SK-N-SH treated with all-trans-retinoic acid at 6 μM for 48 hours (cell line): ENCODE measurements around the gene OR4D1.

Experiments
- ATAC-seq: fragments of 200-7000 bp; cut with Tn5 transposase; 3 replicates; pipeline ENCODE4 v1.9.1; 2020; ENCODE audit warnings: mild to moderate bottlenecking, moderate library complexity
- ARNTL ChIP-seq: fragments of 450-650 bp; formaldehyde crosslinking; IDR thresholded peaks from 2 replicates; pipeline ENCODE4 v1.5.0; 2020; ENCODE audit warnings: low read depth, mild to moderate bottlenecking, moderate library complexity, borderline replicate concordance
- BACH2 ChIP-seq: fragments of 250-450 bp; sonication (Bioruptor Pico); IDR thresholded peaks from 2 replicates; pipeline ENCODE4 v1.9.0; 2021; ENCODE audit warnings: mild to moderate bottlenecking, borderline replicate concordance
- CREB5 ChIP-seq: fragments of 250-450 bp; sonication (Bioruptor Pico); IDR thresholded peaks from 2 replicates; pipeline ENCODE4 v1.5.1; 2020; ENCODE audit warnings: low read depth, mild to moderate bottlenecking, moderate library complexity
- CSDC2 ChIP-seq: fragments of 250-450 bp; sonication (Bioruptor Pico); IDR thresholded peaks from 2 replicates; pipeline ENCODE4 v1.5.0; 2020; ENCODE audit warnings: mild to moderate bottlenecking, moderate library complexity
- ESRRG ChIP-seq: fragments of 250-450 bp; sonication (Bioruptor Pico); IDR thresholded peaks from 2 replicates; pipeline ENCODE4 v1.6.1; 2021; ENCODE audit warnings: mild to moderate bottlenecking
- GLIS3 ChIP-seq: fragments of 250-450 bp; sonication (Bioruptor Pico); IDR thresholded peaks from 2 replicates; pipeline ENCODE4 v1.5.0; 2020; ENCODE audit warnings: mild to moderate bottlenecking, moderate library complexity
- PATZ1 ChIP-seq: fragments of 250-450 bp; sonication (Bioruptor Pico); IDR thresholded peaks from 2 replicates; pipeline ENCODE4 v1.8.0; 2020; ENCODE audit warnings: mild to moderate bottlenecking, moderate library complexity, borderline replicate concordance
- PPARA ChIP-seq: fragments of 250-450 bp; sonication (Bioruptor Pico); IDR thresholded peaks from 2 replicates; pipeline ENCODE4 v1.5.0; 2020; ENCODE audit warnings: mild to moderate bottlenecking, borderline replicate concordance
- RARB ChIP-seq: fragments of 250-450 bp; sonication (Bioruptor Pico); IDR thresholded peaks from 2 replicates; pipeline ENCODE4 v1.8.0; 2021; ENCODE audit warnings: mild to moderate bottlenecking, moderate library complexity
- SNAI2 ChIP-seq: fragments of 250-450 bp; sonication (Bioruptor Pico); IDR thresholded peaks from 2 replicates; pipeline ENCODE4 v1.5.0; 2020; ENCODE audit warnings: mild to moderate bottlenecking, moderate library complexity
- TCF4 ChIP-seq: fragments of 250-450 bp; sonication (Bioruptor Pico); IDR thresholded peaks from 2 replicates; pipeline ENCODE4 v1.8.0; 2021; ENCODE audit warnings: mild to moderate bottlenecking, moderate library complexity, borderline replicate concordance
- TSHZ2 ChIP-seq: fragments of 250-450 bp; sonication (Bioruptor Pico); IDR thresholded peaks from 2 replicates; pipeline ENCODE4 v1.5.0; 2020; ENCODE audit warnings: mild to moderate bottlenecking, moderate library complexity
- ZC3H10 ChIP-seq: fragments of 250-450 bp; sonication (Bioruptor Pico); IDR thresholded peaks from 2 replicates; pipeline ENCODE4 v1.5.1; 2021; ENCODE audit warnings: mild to moderate bottlenecking, moderate library complexity
- ZFP3 ChIP-seq: fragments of 250-450 bp; sonication (Bioruptor Pico); IDR thresholded peaks from 2 replicates; pipeline ENCODE4 v1.5.0; 2020; ENCODE audit warnings: mild to moderate bottlenecking, moderate library complexity
- ZFP30 ChIP-seq: fragments of 450-650 bp; formaldehyde crosslinking; IDR thresholded peaks from 2 replicates; pipeline ENCODE4 v1.5.0; 2022; ENCODE audit warnings: mild to moderate bottlenecking, moderate library complexity
- ZNF565 ChIP-seq: fragments of 450-650 bp; formaldehyde crosslinking; conservative IDR thresholded peaks from 2 replicates; pipeline ENCODE4 v1.5.0; 2020; ENCODE audit warnings: low read depth, mild to moderate bottlenecking, moderate library complexity
- ZNF8 ChIP-seq: fragments of 450-650 bp; formaldehyde crosslinking; IDR thresholded peaks from 2 replicates; pipeline ENCODE4 v1.5.0; 2020; ENCODE audit warnings: mild to moderate bottlenecking, moderate library complexity
- TF ChIP-seq, protein P1 (sequence below): fragments of 250-450 bp; sonication (Bioruptor Pico); IDR thresholded peaks from 2 replicates; pipeline ENCODE4 v1.5.1; 2021; ENCODE audit warnings: mild to moderate bottlenecking, moderate library complexity

OR4D1 gene

DNA sequence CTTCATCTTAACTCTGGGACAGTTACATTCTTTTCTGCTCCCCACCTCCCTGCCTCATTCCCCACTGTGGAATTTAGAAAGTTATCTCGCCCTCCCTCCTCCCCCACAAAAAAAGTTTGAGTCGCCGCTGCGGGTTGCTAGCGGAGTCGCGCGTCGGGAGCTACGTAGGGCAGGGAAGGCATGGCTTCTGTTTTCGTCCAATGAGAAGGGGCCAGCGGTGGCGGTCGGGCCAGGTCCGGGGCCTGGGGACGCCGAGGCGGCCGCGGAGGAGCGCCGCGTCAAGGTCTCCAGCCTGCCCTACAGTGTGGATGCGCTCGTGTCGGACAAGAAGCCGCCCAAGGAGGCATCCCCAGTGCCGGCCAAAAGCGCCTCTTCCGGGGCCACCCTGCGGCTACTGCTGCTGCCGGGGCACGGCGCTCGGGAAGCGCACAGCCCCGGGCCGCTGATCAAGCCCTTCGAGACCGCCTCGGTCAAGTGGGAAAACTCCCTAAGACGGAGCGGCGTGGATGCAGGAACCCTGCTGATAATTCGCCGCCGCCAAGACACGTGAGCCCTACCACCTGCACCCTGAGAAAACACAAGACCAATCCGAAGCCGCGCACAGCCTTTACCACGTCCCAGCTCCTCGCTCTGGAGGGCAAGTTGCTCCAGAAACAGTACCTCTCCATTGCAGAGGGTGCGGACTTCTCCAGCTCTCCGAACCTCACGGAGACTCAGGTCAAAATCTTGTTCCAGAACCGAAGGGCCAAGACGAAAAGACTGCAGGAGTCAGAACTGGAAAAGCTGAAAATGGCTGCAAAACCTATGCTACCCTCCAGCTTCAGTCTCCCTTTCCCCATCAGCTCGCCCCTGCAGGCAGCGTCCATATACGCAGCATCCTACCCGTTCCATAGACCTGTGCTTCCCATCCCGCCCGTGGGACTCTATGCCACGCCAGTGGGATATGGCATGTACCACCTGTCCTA, 8.9 kb downstream of the OR4D1 start:
- ATAC-seq = peak; percentile 83
- TF ChIP-seq CSDC2 (CRISPR knock-in tag) = no peak
- TF ChIP-seq PPARA (CRISPR knock-in tag) = no peak
- TF ChIP-seq ZC3H10 = no peak
- 0 out of 2 replicates have a peak, but pooled peaks have one; percentile 49 for TF ChIP-seq ZFP3 (CRISPR knock-in tag)

DNA sequence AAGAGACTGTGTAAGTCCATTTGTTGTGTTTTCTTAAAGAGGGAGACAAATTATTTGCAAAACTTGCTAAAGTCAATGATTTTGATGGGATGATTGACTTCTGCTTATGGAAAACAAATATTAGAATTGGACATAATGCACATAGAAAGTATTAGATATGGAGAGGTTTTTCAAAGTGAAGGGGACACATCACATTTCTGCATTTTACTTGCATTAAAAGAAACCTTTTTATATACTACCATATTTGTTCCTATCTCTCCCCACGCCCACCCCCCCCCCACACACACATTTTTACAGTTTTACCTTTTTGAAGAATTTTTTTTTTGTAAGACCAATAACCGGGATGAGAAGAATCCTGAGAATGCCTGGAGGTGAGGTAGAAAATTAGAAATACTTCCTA, 10.0 kb downstream of the OR4D1 start:
- ATAC-seq = no peak
- TF ChIP-seq RARB (CRISPR knock-in tag) = no peak
- TF ChIP-seq ZFP30 = no peak
- TF ChIP-seq TSHZ2 (CRISPR knock-in tag) = no peak
- no peak for TF ChIP-seq PATZ1 (CRISPR knock-in tag)
- TF ChIP-seq, protein P1, sequence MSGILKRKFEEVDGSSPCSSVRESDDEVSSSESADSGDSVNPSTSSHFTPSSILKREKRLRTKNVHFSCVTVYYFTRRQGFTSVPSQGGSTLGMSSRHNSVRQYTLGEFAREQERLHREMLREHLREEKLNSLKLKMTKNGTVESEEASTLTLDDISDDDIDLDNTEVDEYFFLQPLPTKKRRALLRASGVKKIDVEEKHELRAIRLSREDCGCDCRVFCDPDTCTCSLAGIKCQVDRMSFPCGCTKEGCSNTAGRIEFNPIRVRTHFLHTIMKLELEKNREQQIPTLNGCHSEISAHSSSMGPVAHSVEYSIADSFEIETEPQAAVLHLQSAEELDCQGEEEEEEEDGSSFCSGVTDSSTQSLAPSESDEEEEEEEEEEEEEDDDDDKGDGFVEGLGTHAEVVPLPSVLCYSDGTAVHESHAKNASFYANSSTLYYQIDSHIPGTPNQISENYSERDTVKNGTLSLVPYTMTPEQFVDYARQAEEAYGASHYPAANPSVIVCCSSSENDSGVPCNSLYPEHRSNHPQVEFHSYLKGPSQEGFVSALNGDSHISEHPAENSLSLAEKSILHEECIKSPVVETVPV (CRISPR knock-in tag) = no peak

DNA sequence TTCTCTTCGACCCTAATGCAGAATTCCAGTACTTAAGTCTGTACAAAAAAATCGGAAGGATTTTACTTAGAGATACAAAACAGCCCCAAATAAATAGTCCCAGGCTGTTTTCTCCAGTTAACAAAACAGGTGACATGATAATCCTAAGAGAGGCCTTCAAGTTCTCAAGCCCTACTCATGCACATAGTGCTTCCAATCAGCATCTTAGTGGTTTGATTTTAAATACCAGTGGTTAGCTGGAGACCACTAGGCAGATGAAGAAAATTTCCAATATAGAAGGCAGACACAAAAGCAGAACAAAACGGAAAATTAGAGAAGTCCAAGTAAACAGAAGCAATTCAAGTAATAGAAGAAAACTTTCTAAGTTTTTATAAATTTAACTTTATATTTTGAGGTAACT, 13.4 kb downstream of the OR4D1 start:
- no peak for TF ChIP-seq ZFP3 (CRISPR knock-in tag)
- no peak for TF ChIP-seq GLIS3 (CRISPR knock-in tag)
- TF ChIP-seq ESRRG (CRISPR knock-in tag) = no peak
- no peak for TF ChIP-seq ZC3H10
- no peak for TF ChIP-seq RARB (CRISPR knock-in tag)
- no peak for TF ChIP-seq ARNTL
- no peak for TF ChIP-seq SNAI2 (CRISPR knock-in tag)
- no peak for TF ChIP-seq CREB5 (CRISPR knock-in tag)
- TF ChIP-seq TCF4 (CRISPR knock-in tag) = no peak
- no peak for TF ChIP-seq BACH2
- TF ChIP-seq PATZ1 (CRISPR knock-in tag) = no peak
- TF ChIP-seq ZNF8 (CRISPR knock-in tag) = no peak
- ATAC-seq = no peak

GRCh38 chr17:58165981-58166380, 17.8 kb downstream of the OR4D1 start:
- TF ChIP-seq TSHZ2 (CRISPR knock-in tag) = no peak
- TF ChIP-seq PPARA (CRISPR knock-in tag) = no peak
- TF ChIP-seq SNAI2 (CRISPR knock-in tag) = no peak
- TF ChIP-seq TCF4 (CRISPR knock-in tag) = no peak
- TF ChIP-seq CREB5 (CRISPR knock-in tag) = no peak
- no peak for TF ChIP-seq ZNF565 (CRISPR knock-in tag)
- no peak for ATAC-seq
